AG09309 (cell line): ENCODE results near the gene TXNDC17.
"Not testable (repeated sequence)": the region's sequence is repeated elsewhere in the genome, so short reads cannot be mapped to it uniquely, and the experiment has no call there.

ENCODE experiments used
- DNase-seq: peaks from one replicate; pipeline ENCODE4 v3.0.0-alpha.2; 2010; ENCODE audit warnings: low read depth
- H3K4me3 ChIP-seq: 2 replicates; pipeline ENCODE4 v1.5.1; 2011; ENCODE audit warnings: mild to moderate bottlenecking, low read depth, low read length, moderate library complexity; ENCODE audit not compliant: control insufficient read depth
- CTCF ChIP-seq: IDR thresholded peaks from 2 replicates; pipeline ENCODE4 v1.5.1; 2011; ENCODE audit warnings: mild to moderate bottlenecking, low read depth, low read length, inconsistent platforms; ENCODE audit not compliant: insufficient read depth, control insufficient read depth; ENCODE audit errors: missing control alignments

The TXNDC17 gene

DNA sequence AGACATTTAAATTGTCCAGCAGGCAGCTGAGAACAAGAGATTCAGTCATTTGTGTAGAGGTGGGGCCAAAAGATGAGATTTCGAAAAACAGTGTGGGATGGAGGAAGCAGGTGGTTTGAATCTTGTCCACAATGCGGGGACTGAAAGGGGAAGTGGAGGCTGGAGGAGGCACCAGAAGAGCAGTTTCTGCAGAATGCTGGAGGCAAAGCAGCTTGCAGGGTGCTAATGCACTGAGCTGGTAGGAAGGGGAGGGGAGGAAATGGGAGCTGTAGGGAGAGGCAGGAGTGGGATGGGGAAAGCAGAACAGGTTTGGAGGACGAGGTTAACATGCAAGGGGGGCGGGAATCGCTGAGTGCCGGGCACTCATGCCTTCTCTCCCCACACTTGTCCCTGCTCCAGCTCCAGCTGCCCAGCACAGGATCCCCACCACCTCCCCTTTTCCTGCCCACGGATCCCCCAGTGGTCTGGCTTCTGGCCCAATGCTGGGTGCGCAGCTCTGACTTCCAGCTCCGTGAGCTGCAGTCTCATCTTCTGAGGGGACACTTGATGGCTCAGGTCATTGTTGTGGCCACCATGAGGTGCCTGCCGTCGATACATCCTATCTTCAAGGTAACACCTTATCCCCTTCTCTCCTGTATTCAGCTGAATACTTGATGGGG lies 20.1 kb downstream of the TXNDC17 start:
- no peak for TF ChIP-seq CTCF
- H3K4me3 ChIP-seq: no peak overlapping the region
- DNase-seq: no peak

DNA sequence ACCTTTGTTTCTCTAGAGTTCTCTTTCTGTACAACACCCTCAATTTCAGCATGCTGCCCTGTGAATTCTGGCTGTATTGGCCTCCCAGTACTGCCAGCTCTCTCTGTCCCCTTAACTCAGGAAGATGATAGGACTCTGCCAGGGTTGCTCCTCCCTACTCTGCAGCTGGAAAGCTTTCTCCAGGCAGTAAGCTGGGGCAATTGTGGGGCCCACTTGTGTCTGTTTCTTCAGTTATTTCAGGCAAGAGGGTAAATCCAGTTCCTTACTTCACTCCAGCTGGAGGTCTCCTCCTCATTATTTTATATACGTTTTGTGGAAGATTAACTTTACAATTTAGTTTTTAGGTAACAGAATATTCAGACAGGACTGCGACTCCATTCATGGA lies 20.6 kb downstream of the TXNDC17 start:
- no peak overlapping the region for H3K4me3 ChIP-seq
- DNase-seq: no peak
- TF ChIP-seq CTCF: no peak

GRCh38 chr17:6663200-6663599 lies 22.3 kb downstream of the TXNDC17 start:
- not testable (repeated sequence) for DNase-seq, H3K4me3 ChIP-seq

GRCh38 chr17:6666077-6666521 lies 25.2 kb downstream of the TXNDC17 start:
- no peak overlapping the region for H3K4me3 ChIP-seq
- TF ChIP-seq CTCF: peak; percentile 95
- DNase-seq: peak; percentile 56

DNA sequence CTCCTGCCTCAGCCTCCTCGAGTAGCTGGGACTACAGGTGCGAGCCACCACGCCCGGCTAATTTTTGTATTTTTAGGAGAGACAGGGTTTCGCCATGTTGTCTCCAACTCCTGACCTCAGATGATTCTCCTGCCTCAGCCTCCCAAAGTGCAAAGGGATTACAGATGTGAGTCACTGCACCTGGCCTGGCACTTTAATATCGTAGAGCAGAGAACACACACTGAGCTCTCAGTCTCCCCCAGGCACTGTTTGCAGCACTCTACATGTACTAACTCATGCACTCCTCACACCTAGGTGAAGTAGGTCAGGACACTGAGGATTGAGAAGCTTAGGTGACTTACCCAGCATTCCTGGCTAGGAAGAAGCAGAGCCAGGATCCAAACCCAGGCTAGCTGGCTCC lies 25.7 kb downstream of the TXNDC17 start:
- TF ChIP-seq CTCF: no peak
- H3K4me3 ChIP-seq: no peak overlapping the region
- DNase-seq: no peak

DNA sequence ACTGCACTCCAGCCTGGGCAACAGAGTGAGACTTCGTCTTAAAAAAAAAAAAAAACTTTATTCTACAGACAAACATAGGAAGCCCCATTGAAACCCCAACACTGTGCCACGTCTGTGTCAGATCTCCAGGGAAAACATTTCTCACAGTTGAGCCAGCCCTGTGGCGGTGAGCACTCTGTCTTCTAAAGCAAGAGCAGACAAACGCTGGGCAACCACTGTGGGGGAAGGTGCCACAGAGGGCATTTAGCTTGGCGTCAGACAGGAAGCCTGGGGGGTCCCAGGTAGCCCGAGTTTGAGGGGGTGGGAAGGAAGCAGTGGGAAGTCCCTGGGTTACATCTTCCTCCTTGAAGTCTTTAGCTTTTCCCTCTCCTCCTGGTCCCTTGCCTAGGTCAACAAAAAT lies 26.7 kb downstream of the TXNDC17 start:
- H3K4me3 ChIP-seq: no peak overlapping the region
- TF ChIP-seq CTCF: no peak

DNA sequence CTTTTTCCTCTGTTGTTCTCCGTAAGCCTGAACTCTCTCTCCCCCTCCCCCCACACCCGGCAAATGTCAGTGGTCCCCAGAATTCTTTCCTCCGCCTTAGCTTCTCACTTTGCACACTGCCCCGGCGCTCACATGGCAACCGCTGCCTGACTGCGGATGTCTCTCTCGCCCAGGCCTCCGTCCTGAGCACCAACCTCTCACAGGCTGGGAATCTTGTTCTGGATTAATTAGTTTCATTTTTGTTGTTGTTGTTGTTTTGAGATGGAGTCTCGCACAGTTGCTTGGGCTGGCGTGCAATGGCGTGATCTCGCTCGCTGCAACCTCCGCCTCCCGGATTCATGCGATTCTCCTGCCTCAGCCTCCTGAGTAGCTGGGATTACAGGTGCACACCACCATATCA lies 27.4 kb downstream of the TXNDC17 start:
- H3K4me3 ChIP-seq: no peak overlapping the region
- TF ChIP-seq CTCF: no peak
- DNase-seq: no peak

More for the DNA sequence above, 26.7 kb downstream of the TXNDC17 start:
- no peak for DNase-seq
